Effector memory CD4-positive, alpha-beta T cell (primary cell): ENCODE data around the gene TRNAU1AP.

Source experiments
- DNase-seq, 3 donors: peaks; one replicate each; pipeline ENCODE4 v3.0.0-alpha.2; 2020
- H3K27ac ChIP-seq: 2 replicates; pipeline ENCODE4 v1.7.0; 2013; ENCODE audit warnings: mild to moderate bottlenecking, low read length, moderate library complexity; ENCODE audit not compliant: insufficient read depth, poor library complexity, severe bottlenecking
- H3K27me3 ChIP-seq: replicated peaks from 2 replicates; pipeline ENCODE4 v1.7.0; 2013; ENCODE audit warnings: mild to moderate bottlenecking, low read length; ENCODE audit not compliant: insufficient read depth, control insufficient read depth, poor library complexity, severe bottlenecking
- H3K36me3 ChIP-seq: 2 replicates; pipeline ENCODE4 v1.7.0; 2013; ENCODE audit warnings: mild to moderate bottlenecking, low read length, moderate library complexity; ENCODE audit not compliant: control insufficient read depth, insufficient read depth
- H3K4me1 ChIP-seq: 2 replicates; pipeline ENCODE4 v1.7.0; 2013; ENCODE audit warnings: low read length, mild to moderate bottlenecking; ENCODE audit not compliant: control insufficient read depth, insufficient read depth, poor library complexity, severe bottlenecking
- H3K4me3 ChIP-seq: 2 replicates; pipeline ENCODE4 v1.7.0; 2013; ENCODE audit warnings: low read length, low read depth, mild to moderate bottlenecking; ENCODE audit not compliant: insufficient read depth, poor library complexity, severe bottlenecking
- H3K9me3 ChIP-seq: 2 replicates; pipeline ENCODE4 v1.7.0; 2013; ENCODE audit warnings: mild to moderate bottlenecking, low read length, moderate library complexity; ENCODE audit not compliant: control insufficient read depth

The TRNAU1AP gene

GRCh38 chr1:28602536-28603439 is 49.9 kb downstream of the TRNAU1AP start:
- Histone ChIP-seq H3K27ac (no peak overlapping the region), H3K9me3 (no peaks in the 10 kb centered on the region), H3K4me3 (no peak overlapping the region), H3K36me3 (peaks cover 31% of the 10 kb centered on the region), H3K27me3 (no peaks in the 10 kb centered on the region), H3K4me1 (no peaks in the 10 kb centered on the region)
- DNase-seq = no peak

- H3K36me3 ChIP-seq = peaks cover 32% of the 10 kb centered on the region
- no peak for DNase-seq
- no peaks in the 10 kb centered on the region for H3K9me3 ChIP-seq
- no peaks in the 10 kb centered on the region for H3K4me1 ChIP-seq
- H3K4me3 ChIP-seq = no peak overlapping the region
- no peak overlapping the region for H3K27ac ChIP-seq
- no peaks in the 10 kb centered on the region for H3K27me3 ChIP-seq
Measured at GRCh38 chr1:28604411-28604810, 51.5 kb downstream of the TRNAU1AP start.

- Histone ChIP-seq H3K36me3 (peaks cover 32% of the 10 kb centered on the region), H3K27me3 (no peaks in the 10 kb centered on the region), H3K9me3 (no peaks in the 10 kb centered on the region), H3K27ac (no peak overlapping the region), H3K4me1 (no peaks in the 10 kb centered on the region), H3K4me3 (no peak overlapping the region)
- no peak for DNase-seq
Measured at GRCh38 chr1:28604962-28605361, 52.1 kb downstream of the TRNAU1AP start.

- no peak overlapping the region for H3K27ac ChIP-seq
- H3K27me3 ChIP-seq = no peaks in the 10 kb centered on the region
- no peaks in the 10 kb centered on the region for H3K4me1 ChIP-seq
- no peak overlapping the region for H3K4me3 ChIP-seq
- no peak for DNase-seq
- no peaks in the 10 kb centered on the region for H3K9me3 ChIP-seq
- peaks cover 42% of the 10 kb centered on the region for H3K36me3 ChIP-seq
Measured at GRCh38 chr1:28606771-28607170, 53.9 kb downstream of the TRNAU1AP start.

GRCh38 chr1:28613175-28613574 is 60.3 kb downstream of the TRNAU1AP start:
- Histone ChIP-seq H3K27me3 (no peaks in the 10 kb centered on the region), H3K4me3 (no peak overlapping the region), H3K4me1 (no peaks in the 10 kb centered on the region), H3K36me3 (peaks cover 41% of the 10 kb centered on the region), H3K27ac (no peak overlapping the region), H3K9me3 (no peaks in the 10 kb centered on the region)
- no peak for DNase-seq
